Erythroblast (primary cell): ENCODE data around the gene COQ8B.
A peak's percentile ranks its signal among the peaks of the same experiment; 100 is the strongest.

Source experiments
- GATA1 ChIP-seq: IDR thresholded peaks from 2 replicates; pipeline ENCODE4 v1.6.1; 2011; ENCODE audit warnings: low read depth, mild to moderate bottlenecking, control low read depth, low read length, moderate library complexity
- POLR2A ChIP-seq: IDR thresholded peaks from 2 replicates; pipeline ENCODE4 v1.6.1; 2011; ENCODE audit warnings: mild to moderate bottlenecking, low read length

DNA sequence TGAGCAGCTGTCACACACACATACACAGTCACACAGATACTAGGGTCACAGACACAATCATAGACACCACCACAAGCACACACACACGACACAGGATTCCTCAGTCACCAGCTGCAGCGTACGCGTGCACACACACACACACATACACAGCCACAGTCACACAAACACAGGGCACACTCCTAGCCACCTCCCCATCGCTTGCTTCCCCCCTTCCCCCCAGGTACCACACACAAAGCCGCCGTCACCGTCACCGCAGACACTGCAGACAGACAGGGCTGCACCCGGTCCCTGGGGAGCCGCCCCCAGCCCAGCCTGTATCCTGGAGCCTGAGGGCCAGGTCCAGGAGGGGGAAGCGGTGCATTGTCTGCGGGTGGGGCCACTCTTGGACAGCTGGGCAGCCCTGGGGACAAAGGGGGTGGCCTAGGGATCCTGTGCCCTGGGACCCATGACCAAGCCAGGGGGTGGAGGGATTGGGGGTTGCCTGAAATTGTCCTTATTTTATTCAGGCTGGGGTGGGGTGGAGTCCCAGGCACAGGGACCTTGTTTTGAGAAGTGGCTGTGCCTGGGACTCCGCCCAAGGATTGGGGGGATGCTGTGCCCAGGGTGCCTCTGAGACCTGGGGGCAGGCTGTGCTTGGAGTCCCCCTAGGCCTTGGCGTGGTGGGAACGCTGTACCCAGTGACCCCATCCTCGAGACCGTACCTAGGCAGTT lies 27.2 kb downstream of the COQ8B start:
- peak; percentile 23 for TF ChIP-seq POLR2A
- TF ChIP-seq GATA1, result no peak
